ENCODE data around the gene ABCA6. TPM values are rescaled to one million over a fixed set of nuclear protein-coding genes. Genes with fewer than 3 reads are reported as not detected.

The ABCA6 gene
- total RNA-seq, 1 donor from 2014 or later, result 37.4 TPM

DNA sequence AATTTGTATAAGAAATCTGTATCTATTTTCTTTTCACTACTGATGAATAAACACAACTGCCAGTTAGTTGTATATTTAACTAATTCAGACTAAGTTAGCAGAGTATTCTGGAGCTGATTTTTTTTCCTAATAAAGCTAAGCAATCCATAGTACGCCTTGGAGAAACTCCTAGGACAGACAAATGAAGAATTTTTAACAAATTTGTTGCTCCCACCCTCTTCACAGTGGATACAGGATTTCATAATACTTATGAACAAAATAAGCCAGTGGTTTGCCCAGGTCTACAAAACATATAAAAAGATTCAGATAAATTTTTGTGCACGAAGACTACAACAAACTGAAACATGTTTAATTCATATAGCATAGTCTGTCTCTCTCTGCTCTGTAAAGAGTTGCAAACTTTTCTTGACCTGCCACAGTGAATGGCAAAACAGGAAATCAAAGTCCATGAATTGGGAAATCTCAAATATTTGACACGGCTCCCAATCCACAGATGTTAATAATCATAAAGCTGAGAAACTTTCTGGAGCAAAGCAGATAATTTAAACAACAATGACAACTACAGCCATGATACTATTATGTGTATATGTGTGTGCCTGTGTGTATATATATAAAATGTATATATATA lies 594 bp upstream of the ABCA6 start:
- TF ChIP-seq, protein P1, sequence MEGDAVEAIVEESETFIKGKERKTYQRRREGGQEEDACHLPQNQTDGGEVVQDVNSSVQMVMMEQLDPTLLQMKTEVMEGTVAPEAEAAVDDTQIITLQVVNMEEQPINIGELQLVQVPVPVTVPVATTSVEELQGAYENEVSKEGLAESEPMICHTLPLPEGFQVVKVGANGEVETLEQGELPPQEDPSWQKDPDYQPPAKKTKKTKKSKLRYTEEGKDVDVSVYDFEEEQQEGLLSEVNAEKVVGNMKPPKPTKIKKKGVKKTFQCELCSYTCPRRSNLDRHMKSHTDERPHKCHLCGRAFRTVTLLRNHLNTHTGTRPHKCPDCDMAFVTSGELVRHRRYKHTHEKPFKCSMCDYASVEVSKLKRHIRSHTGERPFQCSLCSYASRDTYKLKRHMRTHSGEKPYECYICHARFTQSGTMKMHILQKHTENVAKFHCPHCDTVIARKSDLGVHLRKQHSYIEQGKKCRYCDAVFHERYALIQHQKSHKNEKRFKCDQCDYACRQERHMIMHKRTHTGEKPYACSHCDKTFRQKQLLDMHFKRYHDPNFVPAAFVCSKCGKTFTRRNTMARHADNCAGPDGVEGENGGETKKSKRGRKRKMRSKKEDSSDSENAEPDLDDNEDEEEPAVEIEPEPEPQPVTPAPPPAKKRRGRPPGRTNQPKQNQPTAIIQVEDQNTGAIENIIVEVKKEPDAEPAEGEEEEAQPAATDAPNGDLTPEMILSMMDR (IDR thresholded peaks at IDR 0.05), result no peak
- intact Hi-C loops (cut with DNase I), result no loop called here
- Histone ChIP-seq H3K4me1 (no peaks in the 10 kb centered on the region), H3K27ac (no peak overlapping the region), H3K4me3 (peak overlapping the region; percentile 22 to 35), H3K9me3 (no peaks in the 10 kb centered on the region), H3K36me3 (no peaks in the 10 kb centered on the region), H3K27me3 (no peaks in the 10 kb centered on the region)
- DNase-seq (ENCODE audit: low spot score in 2 of 2), result no peak

DNA sequence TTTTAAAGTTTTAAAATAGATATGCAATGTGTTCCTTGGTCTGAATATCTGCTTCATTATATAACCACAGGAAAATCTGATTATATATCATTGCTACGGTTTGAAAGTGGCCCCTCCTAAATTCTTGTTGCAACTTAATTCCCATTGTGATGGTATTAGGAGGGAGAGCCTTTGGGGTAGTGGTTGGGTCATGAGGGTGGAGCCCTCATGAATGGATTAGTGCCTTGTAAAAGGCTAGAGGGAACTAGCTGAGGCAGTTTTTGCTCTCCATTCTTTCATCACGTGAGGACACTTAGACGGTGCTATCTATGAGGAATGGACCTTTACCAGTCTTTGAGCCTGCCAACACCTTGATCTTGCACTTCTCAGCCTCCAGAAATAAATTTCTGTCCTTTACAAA lies 7.6 kb downstream of the ABCA6 start:
- Histone ChIP-seq H3K4me3 (no peak overlapping the region), H3K27ac (no peak overlapping the region), H3K9me3 (no peaks in the 10 kb centered on the region), H3K27me3 (no peaks in the 10 kb centered on the region), H3K4me1 (no peaks in the 10 kb centered on the region), H3K36me3 (peaks cover 0 to 3% of the 10 kb centered on the region in 2 donors)
- no peak for DNase-seq (ENCODE audit: low spot score in 2 of 2)
- intact Hi-C loops (cut with DNase I), result no loop called here
- TF ChIP-seq, protein P1 (IDR thresholded peaks at IDR 0.05), result no peak

DNA sequence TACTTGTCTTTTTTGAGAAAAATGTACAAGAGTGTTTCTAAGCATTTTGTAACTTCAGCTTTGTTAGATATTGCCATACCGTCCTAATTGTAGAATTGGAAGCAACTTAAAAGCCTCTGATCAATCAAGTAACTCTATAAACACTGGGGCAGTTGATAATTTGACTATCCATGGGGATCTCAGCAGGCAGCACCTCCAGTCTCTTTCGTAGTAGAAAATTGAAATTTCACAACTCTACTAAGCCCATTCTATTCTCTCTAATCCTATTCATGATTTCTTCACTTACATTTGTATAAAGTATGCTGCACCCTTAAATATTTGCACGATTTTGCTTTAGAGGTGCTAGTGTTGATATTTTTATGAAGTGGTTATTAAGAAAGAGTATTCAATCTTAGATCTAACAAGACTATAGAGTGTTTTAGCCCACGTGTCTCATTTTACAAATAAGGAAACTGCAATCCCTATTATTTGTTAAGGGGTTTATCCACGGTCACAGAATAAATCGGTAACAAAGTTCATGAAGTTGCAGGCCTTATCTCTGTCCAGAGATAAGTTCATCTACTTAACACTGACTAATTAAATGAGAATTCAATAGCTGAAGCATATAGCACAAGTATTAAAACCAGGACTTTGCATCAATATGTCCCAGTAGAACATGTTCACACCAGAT lies 10.9 kb downstream of the ABCA6 start:
- Histone ChIP-seq H3K4me1 (no peaks in the 10 kb centered on the region), H3K9me3 (no peaks in the 10 kb centered on the region), H3K27me3 (no peaks in the 10 kb centered on the region), H3K27ac (no peak overlapping the region), H3K4me3 (no peak overlapping the region), H3K36me3 (peaks cover 0 to 3% of the 10 kb centered on the region in 2 donors)
- DNase-seq (ENCODE audit: low spot score in 2 of 2), result no peak
- intact Hi-C loops (cut with DNase I), result no loop called here
- TF ChIP-seq, protein P1 (IDR thresholded peaks at IDR 0.05), result no peak

DNA sequence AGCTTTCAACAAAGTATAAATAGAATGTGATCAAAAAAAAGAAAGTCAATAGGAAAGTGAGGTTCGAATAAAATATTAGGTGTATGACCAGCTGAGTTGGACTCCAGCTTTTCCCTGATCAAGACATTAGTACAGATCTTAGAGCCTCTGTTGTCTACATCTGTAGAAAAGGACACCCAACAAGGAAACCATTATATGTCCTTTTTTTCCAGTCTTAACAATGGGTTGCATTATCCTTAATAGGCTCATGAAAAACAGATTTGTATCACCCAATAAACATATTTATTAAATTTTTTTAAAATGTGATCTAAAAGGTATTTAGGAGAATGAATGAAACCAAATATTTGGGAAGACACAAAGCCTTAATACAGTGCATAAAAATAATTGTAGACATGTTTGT lies 18.1 kb downstream of the ABCA6 start:
- no peak for DNase-seq (ENCODE audit: low spot score in 2 of 2)
- Histone ChIP-seq H3K4me1 (no peaks in the 10 kb centered on the region), H3K27ac (no peak overlapping the region), H3K36me3 (no peaks in the 10 kb centered on the region), H3K9me3 (no peaks in the 10 kb centered on the region), H3K27me3 (no peaks in the 10 kb centered on the region), H3K4me3 (no peak overlapping the region)
- intact Hi-C loops (cut with DNase I), result no loop called here
- TF ChIP-seq, protein P1 (IDR thresholded peaks at IDR 0.05), result no peak

DNA sequence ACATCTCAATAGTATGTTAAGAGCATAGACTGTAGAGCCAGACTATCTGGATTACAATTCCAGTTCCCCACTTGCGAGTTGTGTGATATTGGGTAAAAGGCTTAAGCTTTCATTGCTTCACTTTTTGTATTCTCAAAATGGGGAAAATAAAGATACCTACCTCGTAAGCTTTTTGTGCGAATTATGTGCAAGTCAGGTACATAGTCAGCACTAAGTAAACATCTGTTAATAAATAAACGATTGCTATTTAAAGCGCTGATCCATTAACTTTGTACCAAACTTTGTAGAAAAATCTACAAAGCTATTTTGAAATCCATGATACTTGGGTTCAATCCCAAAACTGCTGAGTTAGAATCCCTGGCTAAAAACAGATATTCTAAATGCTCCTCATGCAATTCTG lies 19.6 kb downstream of the ABCA6 start:
- no peaks in the 10 kb centered on the region for H3K9me3 ChIP-seq
- H3K27me3 ChIP-seq, result no peaks in the 10 kb centered on the region
- peaks cover 0 to 2% of the 10 kb centered on the region in 2 donors for H3K4me1 ChIP-seq
- H3K27ac ChIP-seq, result no peak overlapping the region
- no peak for DNase-seq (ENCODE audit: low spot score in 2 of 2)
- TF ChIP-seq, protein P1 (IDR thresholded peaks at IDR 0.05), result no peak
- H3K36me3 ChIP-seq, result no peaks in the 10 kb centered on the region
- intact Hi-C loops (cut with DNase I), result no loop called here
- no peak overlapping the region for H3K4me3 ChIP-seq

Measured in ascending aorta (tissue), 2 donors.